ENCODE measurements around the gene AANAT. TPM values are rescaled to one million over a fixed set of nuclear protein-coding genes. Genes with fewer than 3 reads are reported as not detected.

The AANAT gene
- 18.0 TPM for total RNA-seq

GRCh38 chr17:76467366-76467765 lies at the start of gene AANAT:
Gene AANAT, plus strand, starts transcription at chr17:76467603. Its CDS starts 1,144 bp downstream, at chr17:76468747.

GRCh38 chr17:76452660-76453430 lies 14.6 kb upstream of the AANAT start, which contains the start of gene UBE2O:
Gene UBE2O, minus strand, starts transcription at chr17:76453152. Its CDS starts 11 bp downstream, at chr17:76453141.

GRCh38 chr17:76501018-76501826 lies 33.8 kb downstream of the AANAT start, which contains the start of gene RHBDF2:
Gene RHBDF2, minus strand, starts transcription at chr17:76501423. Its CDS starts 19,899 bp downstream, at chr17:76481524.

Other genes with a start within 250 kb of the AANAT start
- gene RNF157, start 227.1 kb upstream of the AANAT start, total RNA-seq: 24.4 TPM
- 6.8 TPM for gene UBALD2, start 202.3 kb upstream of the AANAT start, total RNA-seq
- 5.1 TPM for gene QRICH2, start 159.3 kb upstream of the AANAT start, total RNA-seq
- gene PRPSAP1, start 113.7 kb upstream of the AANAT start, total RNA-seq: 73.0 TPM
- gene SPHK1, start 83.0 kb upstream of the AANAT start, total RNA-seq: 5.3 TPM
- 51.3 TPM for gene UBE2O, start 14.5 kb upstream of the AANAT start, total RNA-seq
- gene RHBDF2, start 33.8 kb downstream of the AANAT start, total RNA-seq: 9.1 TPM
- gene CYGB, start 70.1 kb downstream of the AANAT start, total RNA-seq: 12.5 TPM
- 14.3 TPM for gene PRCD, start 72.4 kb downstream of the AANAT start, total RNA-seq
- 28.5 TPM for gene ST6GALNAC2, start 118.3 kb downstream of the AANAT start, total RNA-seq
- gene ST6GALNAC1, start 176.2 kb downstream of the AANAT start, total RNA-seq: 2.0 TPM
- 220 TPM for gene MXRA7, start 243.4 kb downstream of the AANAT start, total RNA-seq